Activated T-cell treated with anti-CD3 and anti-CD28 coated beads, Interleukin-2, amount 50 U/mL, for 4 hours (primary cell): ENCODE data around the gene SLC19A1. TPM values are rescaled to one million over a fixed set of nuclear protein-coding genes. Genes with fewer than 3 reads are reported as not detected.

Source experiments
- ATAC-seq, 2 donors: fragments of 200-7000 bp; cut with Tn5 transposase; one replicate each; pipeline ENCODE4 v1.10.0; 2021
- DNase-seq: peaks from one replicate; pipeline ENCODE4 v3.0.0-alpha.2; 2020
- H3K27me3 Mint-ChIP-seq: one replicate; pipeline ENCODE4 v1.8.0; 2021; ENCODE audit warnings: low read depth, mixed read lengths
- H3K36me3 Mint-ChIP-seq: one replicate; pipeline ENCODE4 v1.8.0; 2022; ENCODE audit warnings: mixed read lengths; ENCODE audit not compliant: insufficient read depth
- H3K4me1 Mint-ChIP-seq: one replicate; pipeline ENCODE4 v1.8.0; 2021; ENCODE audit warnings: low read depth, mixed read lengths
- H3K4me3 Mint-ChIP-seq: one replicate; pipeline ENCODE4 v1.8.0; 2021; ENCODE audit warnings: mild to moderate bottlenecking, moderate library complexity, mixed read lengths
- H3K9me3 Mint-ChIP-seq: one replicate; pipeline ENCODE4 v1.8.0; 2021; ENCODE audit warnings: mixed read lengths
- total RNA-seq, 3 donors: library from RNA; stranded (reverse); gene quantifications; one replicate each; pipeline ENCODE4 v1.2.1, GENCODE V29; 2021

Gene SLC19A1
- total RNA-seq, 3 donors from 2014 or later, result 69.0 to 94.9 (median 77.7) TPM

GRCh38 chr21:45456584-45457160 lies 85.6 kb downstream of the SLC19A1 start:
- Mint-ChIP-seq H3K36me3 (no peaks in the 10 kb centered on the region), H3K27me3 (no peaks in the 10 kb centered on the region), H3K9me3 (no peaks in the 10 kb centered on the region), H3K4me3 (no peak overlapping the region), H3K4me1 (no peaks in the 10 kb centered on the region)
- ATAC-seq, result no peak
- DNase-seq, result no peak

GRCh38 chr21:45455674-45456583 lies 86.3 kb downstream of the SLC19A1 start:
- DNase-seq (no peak), ATAC-seq (no peak)
- Mint-ChIP-seq H3K4me3 (no peak overlapping the region), H3K27me3 (no peaks in the 10 kb centered on the region), H3K9me3 (no peaks in the 10 kb centered on the region), H3K36me3 (no peaks in the 10 kb centered on the region), H3K4me1 (no peaks in the 10 kb centered on the region)

GRCh38 chr21:45454926-45455673 lies 87.1 kb downstream of the SLC19A1 start:
- ATAC-seq (no peak), DNase-seq (no peak)
- H3K4me3 Mint-ChIP-seq, result no peak overlapping the region
- no peaks in the 10 kb centered on the region for H3K36me3 Mint-ChIP-seq
- no peaks in the 10 kb centered on the region for H3K4me1 Mint-ChIP-seq
- no peaks in the 10 kb centered on the region for H3K9me3 Mint-ChIP-seq
- H3K27me3 Mint-ChIP-seq, result no peaks in the 10 kb centered on the region

GRCh38 chr21:45454060-45454925 lies 87.9 kb downstream of the SLC19A1 start:
- Mint-ChIP-seq H3K27me3 (no peaks in the 10 kb centered on the region), H3K4me1 (no peaks in the 10 kb centered on the region), H3K36me3 (no peaks in the 10 kb centered on the region), H3K4me3 (no peak overlapping the region), H3K9me3 (no peaks in the 10 kb centered on the region)
- ATAC-seq, result no peak
- DNase-seq, result no peak

GRCh38 chr21:45453308-45453950 lies 88.8 kb downstream of the SLC19A1 start:
- Mint-ChIP-seq H3K9me3 (no peaks in the 10 kb centered on the region), H3K4me3 (no peak overlapping the region), H3K27me3 (no peaks in the 10 kb centered on the region), H3K36me3 (no peaks in the 10 kb centered on the region), H3K4me1 (no peaks in the 10 kb centered on the region)
- no peak for ATAC-seq
- DNase-seq, result no peak

- Mint-ChIP-seq H3K36me3 (no peaks in the 10 kb centered on the region), H3K27me3 (peaks cover 2% of the 10 kb centered on the region), H3K9me3 (no peaks in the 10 kb centered on the region), H3K4me3 (no peak overlapping the region), H3K4me1 (no peaks in the 10 kb centered on the region)
- ATAC-seq, result no peak
- no peak for DNase-seq
These were observed 89.4 kb downstream of the SLC19A1 start for GRCh38 chr21:45452696-45453307.

- peaks cover 2% of the 10 kb centered on the region for H3K27me3 Mint-ChIP-seq
- H3K4me1 Mint-ChIP-seq, result no peaks in the 10 kb centered on the region
- H3K9me3 Mint-ChIP-seq, result no peaks in the 10 kb centered on the region
- ATAC-seq, result no peak
- no peak overlapping the region for H3K4me3 Mint-ChIP-seq
- DNase-seq, result no peak
- no peaks in the 10 kb centered on the region for H3K36me3 Mint-ChIP-seq
These were observed 90.5 kb downstream of the SLC19A1 start for GRCh38 chr21:45451771-45452182.

- H3K9me3 Mint-ChIP-seq, result no peaks in the 10 kb centered on the region
- H3K4me1 Mint-ChIP-seq, result no peaks in the 10 kb centered on the region
- no peak overlapping the region for H3K4me3 Mint-ChIP-seq
- DNase-seq, result no peak
- peaks cover 2% of the 10 kb centered on the region for H3K27me3 Mint-ChIP-seq
- no peak for ATAC-seq
- no peaks in the 10 kb centered on the region for H3K36me3 Mint-ChIP-seq
These were observed 91.0 kb downstream of the SLC19A1 start for GRCh38 chr21:45451091-45451740.

- DNase-seq (no peak), ATAC-seq (no peak)
- H3K27me3 Mint-ChIP-seq, result peaks cover 3% of the 10 kb centered on the region
- H3K36me3 Mint-ChIP-seq, result no peaks in the 10 kb centered on the region
- H3K4me3 Mint-ChIP-seq, result no peak overlapping the region
- H3K9me3 Mint-ChIP-seq, result no peaks in the 10 kb centered on the region
- no peaks in the 10 kb centered on the region for H3K4me1 Mint-ChIP-seq
These were observed 91.7 kb downstream of the SLC19A1 start for GRCh38 chr21:45450423-45451090.

- no peaks in the 10 kb centered on the region for H3K9me3 Mint-ChIP-seq
- peaks cover 7% of the 10 kb centered on the region for H3K27me3 Mint-ChIP-seq
- DNase-seq (no peak), ATAC-seq (no peak)
- no peaks in the 10 kb centered on the region for H3K36me3 Mint-ChIP-seq
- no peak overlapping the region for H3K4me3 Mint-ChIP-seq
- no peaks in the 10 kb centered on the region for H3K4me1 Mint-ChIP-seq
These were observed 92.4 kb downstream of the SLC19A1 start for GRCh38 chr21:45449658-45450422.

GRCh38 chr21:45448810-45449657 lies 93.2 kb downstream of the SLC19A1 start:
- Mint-ChIP-seq H3K4me1 (peaks cover 2% of the 10 kb centered on the region), H3K36me3 (no peaks in the 10 kb centered on the region), H3K27me3 (peaks cover 9% of the 10 kb centered on the region), H3K9me3 (no peaks in the 10 kb centered on the region), H3K4me3 (no peak overlapping the region)
- DNase-seq (no peak), ATAC-seq (no peak)
